CD14-positive monocyte (primary cell): ENCODE results near the gene CBX2. TPM values are rescaled to one million over a fixed set of nuclear protein-coding genes. Genes with fewer than 3 reads are reported as not detected.

Experiments used
- DNase-seq, 3 donors: peaks; one replicate each; pipeline ENCODE4 v3.0.0-alpha.2; 2011 to 2022
- H2AFZ ChIP-seq: 2 replicates; pipeline ENCODE4 v1.6.0; 2012; ENCODE audit warnings: mild to moderate bottlenecking, low read depth, low read length, inconsistent platforms; ENCODE audit not compliant: insufficient read depth, poor library complexity, severe bottlenecking
- H3K27ac ChIP-seq, 2 donors: 1 replicate in 1 of 2; 2 replicates in 1 of 2; pipeline ENCODE4 v1.5.1; 2012 to 2013; ENCODE audit warnings: low read length in 2 of 2, control low read depth in 1 of 2, inconsistent platforms in 1 of 2, low read depth in 1 of 2, mild to moderate bottlenecking in 1 of 2
- H3K27me3 ChIP-seq, 2 donors: one replicate each; pipeline versions ENCODE4 v1.6.0 to v1.6.1; 2011 to 2013; ENCODE audit warnings: low read length in 2 of 2; ENCODE audit not compliant: control insufficient read depth in 2 of 2, insufficient read depth in 2 of 2
- H3K36me3 ChIP-seq, 2 donors: replicated peaks in 1 of 2; 1 replicate in 1 of 2; 2 replicates in 1 of 2; pipeline versions ENCODE4 v1.5.1 to v1.6.1; 2012 to 2013; ENCODE audit warnings: low read length in 2 of 2, control low read depth in 1 of 2, inconsistent platforms in 1 of 2, mild to moderate bottlenecking in 1 of 2; ENCODE audit not compliant: insufficient read depth in 2 of 2, control insufficient read depth in 1 of 2
- H3K4me1 ChIP-seq, 2 donors: 1 replicate in 1 of 2; 2 replicates in 1 of 2; pipeline versions ENCODE4 v1.5.1 to v1.6.1; 2012 to 2013; ENCODE audit warnings: low read length in 2 of 2, control low read depth in 1 of 2, inconsistent platforms in 1 of 2, mild to moderate bottlenecking in 1 of 2, moderate library complexity in 1 of 2; ENCODE audit not compliant: insufficient read depth in 2 of 2, control insufficient read depth in 1 of 2
- H3K4me2 ChIP-seq: replicated peaks from 2 replicates; pipeline ENCODE3; 2012; ENCODE audit warnings: low read length, moderate library complexity, mild to moderate bottlenecking; ENCODE audit not compliant: poor library complexity, severe bottlenecking; ENCODE audit errors: extremely low read depth
- H3K4me3 ChIP-seq, 3 experiments: fragments of 200-600 bp in 1 of 3; sonication (generic) in 1 of 3; replicated peaks in 1 of 3; 1 replicate in 2 of 3; 2 replicates in 1 of 3; pipeline ENCODE4 v1.5.1; 2011 to 2013; ENCODE audit warnings: low read length in 3 of 3, mild to moderate bottlenecking in 3 of 3, control low read depth in 2 of 3, low read depth in 2 of 3, inconsistent platforms in 1 of 3, moderate library complexity in 1 of 3
- H3K79me2 ChIP-seq: 2 replicates; pipeline ENCODE4 v1.6.0; 2012; ENCODE audit warnings: mild to moderate bottlenecking, control low read depth, inconsistent platforms, low read length, moderate library complexity; ENCODE audit not compliant: insufficient read depth
- H3K9ac ChIP-seq: 2 replicates; pipeline ENCODE4 v1.6.0; 2017; ENCODE audit warnings: low read length, mild to moderate bottlenecking; ENCODE audit not compliant: insufficient read depth, poor library complexity, severe bottlenecking
- H3K9me3 ChIP-seq, 2 donors: replicated peaks in 1 of 2; 1 replicate in 1 of 2; 2 replicates in 1 of 2; pipeline versions ENCODE4 v1.5.1 to v1.6.1; 2012 to 2013; ENCODE audit warnings: low read length in 2 of 2, control low read depth in 1 of 2; ENCODE audit not compliant: control insufficient read depth in 1 of 2, insufficient read depth in 1 of 2
- H4K20me1 ChIP-seq: 2 replicates; pipeline ENCODE4 v1.6.0; 2012; ENCODE audit warnings: mild to moderate bottlenecking, low read length, control low read depth, moderate library complexity; ENCODE audit not compliant: insufficient read depth
- H3K27ac Mint-ChIP-seq, 7 donors: one replicate each; pipeline ENCODE4 v1.8.0; 2020; ENCODE audit warnings: mild to moderate bottlenecking in 7 of 7, mixed read lengths in 7 of 7, moderate library complexity in 6 of 7, inconsistent platforms in 2 of 7
- H3K27me3 Mint-ChIP-seq, 3 donors: one replicate each; pipeline ENCODE4 v1.8.0; 2021 to 2022; ENCODE audit warnings: low read depth in 3 of 3, mild to moderate bottlenecking in 3 of 3, mixed read lengths in 3 of 3, moderate library complexity in 3 of 3, inconsistent platforms in 1 of 3
- H3K36me3 Mint-ChIP-seq, 2 donors: one replicate each; pipeline ENCODE4 v1.8.0; 2020; ENCODE audit warnings: mixed read lengths in 2 of 2, inconsistent platforms in 1 of 2, mild to moderate bottlenecking in 1 of 2
- H3K4me1 Mint-ChIP-seq: one replicate; pipeline ENCODE4 v1.8.0; 2020; ENCODE audit warnings: mild to moderate bottlenecking, mixed read lengths
- H3K4me3 Mint-ChIP-seq, 2 donors: one replicate each; pipeline ENCODE4 v1.8.0; 2020; ENCODE audit warnings: mild to moderate bottlenecking in 2 of 2, mixed read lengths in 2 of 2, moderate library complexity in 1 of 2
- H3K9me3 Mint-ChIP-seq, 7 donors: one replicate each; pipeline ENCODE4 v1.8.0; 2020 to 2022; ENCODE audit warnings: mixed read lengths in 7 of 7, mild to moderate bottlenecking in 6 of 7, moderate library complexity in 6 of 7, inconsistent platforms in 2 of 7
- WGBS: methylation state at CpG from one replicate; pipeline ENCODE4 v1.1.5; 2013; ENCODE audit warnings: missing lambda C conversion rate; ENCODE audit not compliant: insufficient coverage; 5-methylcytosine and 5-hydroxymethylcytosine counted together
- intact Hi-C, 2 donors: fragments of 100-400 bp; cut with micrococcal nuclease; formaldehyde crosslinking; loops; one replicate each; pipeline versions ENCODE4 v1.15.0 to v1.15.1; 2023
- polyA plus RNA-seq, 3 donors: library from polyadenylated mRNA; depleted of rRNA in 1 of 3; unstranded in 2 of 3; stranded (reverse) in 1 of 3; fragments of 300-500 nt in 2 of 3; fragments of >200 nt in 1 of 3; fragmentation: Illumina TruSeq in 2 of 3; gene quantifications; 1 replicate in 2 of 3; 2 replicates in 1 of 3; pipeline ENCODE4 v1.2.3, GENCODE V29; 2012 to 2021
- TF ChIP-seq, protein P1 (sequence below): fragments of 200-600 bp; IDR thresholded peaks from one replicate; pipeline ENCODE4 v1.8.0; 2022; ENCODE audit warnings: antibody characterized with exemption, mild to moderate bottlenecking

The CBX2 gene
- polyA plus RNA-seq, 3 donors, result 0.09 to 0.95 TPM; not detected in 1

DNA sequence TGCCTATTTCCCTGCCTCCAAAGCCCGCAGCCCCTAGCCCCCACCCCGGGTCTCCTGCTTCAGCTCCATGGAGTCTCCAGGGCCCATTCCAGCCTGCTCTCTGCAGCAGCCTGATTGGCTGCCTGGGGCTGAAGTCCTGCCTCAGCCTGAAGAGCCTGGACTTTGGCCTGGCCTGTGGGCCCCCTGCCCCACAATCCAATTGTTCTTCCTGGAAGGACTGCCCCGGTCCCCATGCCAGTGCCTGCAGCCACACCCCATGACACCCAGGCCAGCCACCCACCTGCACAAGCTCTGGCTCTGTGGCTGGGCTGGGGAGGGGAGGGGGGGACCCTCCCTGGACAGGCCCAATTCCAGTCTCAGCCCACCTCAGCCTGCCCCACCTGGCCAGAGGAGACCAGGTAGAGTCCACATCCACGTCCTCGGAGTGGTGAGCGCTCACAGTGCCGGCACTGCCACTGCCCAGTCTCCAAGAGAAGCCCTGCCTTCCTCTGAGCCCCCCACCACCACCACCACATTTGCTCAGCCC is 34.9 kb upstream of the CBX2 start:
- H2AFZ ChIP-seq, result no peak overlapping the region
- peak overlapping the region in 1 of 2 donors; percentile 26 for H3K4me3 Mint-ChIP-seq
- H3K4me2 ChIP-seq, result no peak overlapping the region
- H3K4me1 Mint-ChIP-seq, result peaks cover 14% of the 10 kb centered on the region
- WGBS, result 98% methylated on average over 5 of the region's 7 CpGs
- H3K9ac ChIP-seq, result no peak overlapping the region
- peaks cover 53 to 89% (median 62%) of the 10 kb centered on the region in 3 donors for H3K27me3 Mint-ChIP-seq
- H3K9me3 ChIP-seq, result no peaks in the 10 kb centered on the region
- H3K27ac ChIP-seq, result no peak overlapping the region
- H3K36me3 ChIP-seq, result no peaks in the 10 kb centered on the region
- peaks cover 0 to 11% (median 0%) of the 10 kb centered on the region in 7 donors for H3K9me3 Mint-ChIP-seq
- H3K4me1 ChIP-seq, result peaks cover 6 to 13% of the 10 kb centered on the region in 2 donors
- TF ChIP-seq, protein P1, sequence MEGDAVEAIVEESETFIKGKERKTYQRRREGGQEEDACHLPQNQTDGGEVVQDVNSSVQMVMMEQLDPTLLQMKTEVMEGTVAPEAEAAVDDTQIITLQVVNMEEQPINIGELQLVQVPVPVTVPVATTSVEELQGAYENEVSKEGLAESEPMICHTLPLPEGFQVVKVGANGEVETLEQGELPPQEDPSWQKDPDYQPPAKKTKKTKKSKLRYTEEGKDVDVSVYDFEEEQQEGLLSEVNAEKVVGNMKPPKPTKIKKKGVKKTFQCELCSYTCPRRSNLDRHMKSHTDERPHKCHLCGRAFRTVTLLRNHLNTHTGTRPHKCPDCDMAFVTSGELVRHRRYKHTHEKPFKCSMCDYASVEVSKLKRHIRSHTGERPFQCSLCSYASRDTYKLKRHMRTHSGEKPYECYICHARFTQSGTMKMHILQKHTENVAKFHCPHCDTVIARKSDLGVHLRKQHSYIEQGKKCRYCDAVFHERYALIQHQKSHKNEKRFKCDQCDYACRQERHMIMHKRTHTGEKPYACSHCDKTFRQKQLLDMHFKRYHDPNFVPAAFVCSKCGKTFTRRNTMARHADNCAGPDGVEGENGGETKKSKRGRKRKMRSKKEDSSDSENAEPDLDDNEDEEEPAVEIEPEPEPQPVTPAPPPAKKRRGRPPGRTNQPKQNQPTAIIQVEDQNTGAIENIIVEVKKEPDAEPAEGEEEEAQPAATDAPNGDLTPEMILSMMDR, result no peak
- DNase-seq, result no peak
- intact Hi-C loops, result no loop called here
- no peak overlapping the region for H3K27ac Mint-ChIP-seq
- no peak overlapping the region for H3K4me3 ChIP-seq
- H3K79me2 ChIP-seq, result no peaks in the 10 kb centered on the region
- H4K20me1 ChIP-seq, result no peaks in the 10 kb centered on the region
- H3K27me3 ChIP-seq, result peaks cover 17 to 54% of the 10 kb centered on the region in 2 donors
- no peaks in the 10 kb centered on the region for H3K36me3 Mint-ChIP-seq

DNA sequence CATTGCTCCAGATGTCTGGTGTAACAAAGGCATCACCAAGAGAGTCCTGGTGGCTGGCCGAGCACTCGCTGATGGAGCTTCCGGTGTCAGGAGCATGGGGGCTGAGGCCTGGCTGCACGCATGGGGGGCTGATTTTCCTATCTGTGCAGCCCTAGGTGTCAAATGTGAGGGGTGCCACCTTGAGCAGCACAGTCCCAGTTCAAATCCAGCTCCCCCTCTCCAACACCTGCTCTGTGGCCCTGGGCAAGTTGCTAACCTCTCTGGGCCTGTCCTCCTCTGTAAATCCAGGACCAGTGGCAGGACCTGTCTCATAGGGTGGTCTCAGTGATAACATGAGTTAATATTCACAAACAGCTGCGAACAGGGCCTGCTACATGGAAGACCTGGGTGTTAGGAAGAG is 34.3 kb upstream of the CBX2 start:
- H4K20me1 ChIP-seq, result no peaks in the 10 kb centered on the region
- Mint-ChIP-seq H3K9me3 (peaks cover 0 to 11% (median 0%) of the 10 kb centered on the region in 7 donors), H3K36me3 (no peaks in the 10 kb centered on the region), H3K27ac (no peak overlapping the region), H3K4me1 (peaks cover 14% of the 10 kb centered on the region), H3K27me3 (peaks cover 55 to 88% (median 65%) of the 10 kb centered on the region in 3 donors), H3K4me3 (no peak overlapping the region)
- intact Hi-C loops, result loop anchor here in 1 of 2 donors (2.0 kb wide), 1 partner anchor 247 kb away; no protein-coding TSS in a partner anchor
- no peaks in the 10 kb centered on the region for H3K9me3 ChIP-seq
- peaks cover 6 to 13% of the 10 kb centered on the region in 2 donors for H3K4me1 ChIP-seq
- H3K9ac ChIP-seq, result no peak overlapping the region
- H3K27ac ChIP-seq, result no peak overlapping the region
- H2AFZ ChIP-seq, result no peak overlapping the region
- H3K4me2 ChIP-seq, result no peak overlapping the region
- 100% methylated on average over 3 of the region's 5 CpGs for WGBS
- TF ChIP-seq, protein P1, result no peak
- H3K4me3 ChIP-seq, result no peak overlapping the region
- H3K36me3 ChIP-seq, result no peaks in the 10 kb centered on the region
- no peak for DNase-seq
- H3K79me2 ChIP-seq, result no peaks in the 10 kb centered on the region
- H3K27me3 ChIP-seq, result peaks cover 20 to 57% of the 10 kb centered on the region in 2 donors
